ENCODE data around the gene COL6A6.

DNA sequence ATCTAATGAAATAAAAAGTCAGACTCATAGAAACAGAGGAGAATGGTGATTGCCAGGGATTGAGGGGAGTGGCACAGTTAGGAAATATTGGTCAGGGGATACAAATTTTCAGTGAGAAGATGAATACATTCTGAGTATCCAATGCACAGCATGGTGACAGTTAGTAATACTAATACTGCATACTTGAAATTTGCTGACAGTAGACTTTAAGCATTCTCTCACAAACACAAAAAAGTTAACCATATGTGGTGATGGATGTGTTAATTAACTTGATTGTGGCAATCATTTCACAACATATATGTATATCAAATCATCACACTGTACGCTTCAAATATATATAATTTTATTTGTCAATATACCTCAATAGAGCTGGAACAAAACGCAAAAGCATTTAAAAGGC, 9.2 kb upstream of the COL6A6 start:
- TF ChIP-seq, protein P1, sequence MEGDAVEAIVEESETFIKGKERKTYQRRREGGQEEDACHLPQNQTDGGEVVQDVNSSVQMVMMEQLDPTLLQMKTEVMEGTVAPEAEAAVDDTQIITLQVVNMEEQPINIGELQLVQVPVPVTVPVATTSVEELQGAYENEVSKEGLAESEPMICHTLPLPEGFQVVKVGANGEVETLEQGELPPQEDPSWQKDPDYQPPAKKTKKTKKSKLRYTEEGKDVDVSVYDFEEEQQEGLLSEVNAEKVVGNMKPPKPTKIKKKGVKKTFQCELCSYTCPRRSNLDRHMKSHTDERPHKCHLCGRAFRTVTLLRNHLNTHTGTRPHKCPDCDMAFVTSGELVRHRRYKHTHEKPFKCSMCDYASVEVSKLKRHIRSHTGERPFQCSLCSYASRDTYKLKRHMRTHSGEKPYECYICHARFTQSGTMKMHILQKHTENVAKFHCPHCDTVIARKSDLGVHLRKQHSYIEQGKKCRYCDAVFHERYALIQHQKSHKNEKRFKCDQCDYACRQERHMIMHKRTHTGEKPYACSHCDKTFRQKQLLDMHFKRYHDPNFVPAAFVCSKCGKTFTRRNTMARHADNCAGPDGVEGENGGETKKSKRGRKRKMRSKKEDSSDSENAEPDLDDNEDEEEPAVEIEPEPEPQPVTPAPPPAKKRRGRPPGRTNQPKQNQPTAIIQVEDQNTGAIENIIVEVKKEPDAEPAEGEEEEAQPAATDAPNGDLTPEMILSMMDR (conservative IDR thresholded peaks at IDR 0.05): no peak
- TF ChIP-seq EZH2 (IDR thresholded peaks at IDR 0.05; ENCODE audit: low read depth): no peak

Measured in PC-9 (cell line).